Measurements from ENCODE around the gene TP73.
A peak's percentile ranks its signal among the peaks of the same experiment; 100 is the strongest.

The TP73 gene

GRCh38 chr1:3651930-3652547 lies at the start of gene TP73:
TSS of gene TP73 (plus strand) at chr1:3652516. CDS start at chr1:3682366, 29,850 bp downstream.
- in situ Hi-C loops (cut with MboI; ENCODE audit: low sequenced_read_pairs, unreplicated experiment): no loop called here
- TF ChIP-seq, protein P1, sequence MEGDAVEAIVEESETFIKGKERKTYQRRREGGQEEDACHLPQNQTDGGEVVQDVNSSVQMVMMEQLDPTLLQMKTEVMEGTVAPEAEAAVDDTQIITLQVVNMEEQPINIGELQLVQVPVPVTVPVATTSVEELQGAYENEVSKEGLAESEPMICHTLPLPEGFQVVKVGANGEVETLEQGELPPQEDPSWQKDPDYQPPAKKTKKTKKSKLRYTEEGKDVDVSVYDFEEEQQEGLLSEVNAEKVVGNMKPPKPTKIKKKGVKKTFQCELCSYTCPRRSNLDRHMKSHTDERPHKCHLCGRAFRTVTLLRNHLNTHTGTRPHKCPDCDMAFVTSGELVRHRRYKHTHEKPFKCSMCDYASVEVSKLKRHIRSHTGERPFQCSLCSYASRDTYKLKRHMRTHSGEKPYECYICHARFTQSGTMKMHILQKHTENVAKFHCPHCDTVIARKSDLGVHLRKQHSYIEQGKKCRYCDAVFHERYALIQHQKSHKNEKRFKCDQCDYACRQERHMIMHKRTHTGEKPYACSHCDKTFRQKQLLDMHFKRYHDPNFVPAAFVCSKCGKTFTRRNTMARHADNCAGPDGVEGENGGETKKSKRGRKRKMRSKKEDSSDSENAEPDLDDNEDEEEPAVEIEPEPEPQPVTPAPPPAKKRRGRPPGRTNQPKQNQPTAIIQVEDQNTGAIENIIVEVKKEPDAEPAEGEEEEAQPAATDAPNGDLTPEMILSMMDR (IDR thresholded peaks at IDR 0.05; ENCODE audit: borderline replicate concordance, control extremely low read depth, extremely low read depth, insufficient read depth, missing control alignments): no peak
- peak; percentile 84 for DNase-seq (ENCODE audit: low spot score)

- DNase-seq (ENCODE audit: low spot score): no peak
- TF ChIP-seq, protein P1 (IDR thresholded peaks at IDR 0.05; ENCODE audit: borderline replicate concordance, control extremely low read depth, extremely low read depth, insufficient read depth, missing control alignments): no peak
- in situ Hi-C loops (cut with MboI; ENCODE audit: low sequenced_read_pairs, unreplicated experiment): no loop called here
These were observed 49.2 kb upstream of the TP73 start for GRCh38 chr1:3603156-3603555.

GRCh38 chr1:3603571-3604467 lies 48.5 kb upstream of the TP73 start:
- in situ Hi-C loops (cut with MboI; ENCODE audit: low sequenced_read_pairs, unreplicated experiment): no loop called here
- no peak for DNase-seq (ENCODE audit: low spot score)
- TF ChIP-seq, protein P1 (IDR thresholded peaks at IDR 0.05; ENCODE audit: borderline replicate concordance, control extremely low read depth, extremely low read depth, insufficient read depth, missing control alignments): no peak

DNA sequence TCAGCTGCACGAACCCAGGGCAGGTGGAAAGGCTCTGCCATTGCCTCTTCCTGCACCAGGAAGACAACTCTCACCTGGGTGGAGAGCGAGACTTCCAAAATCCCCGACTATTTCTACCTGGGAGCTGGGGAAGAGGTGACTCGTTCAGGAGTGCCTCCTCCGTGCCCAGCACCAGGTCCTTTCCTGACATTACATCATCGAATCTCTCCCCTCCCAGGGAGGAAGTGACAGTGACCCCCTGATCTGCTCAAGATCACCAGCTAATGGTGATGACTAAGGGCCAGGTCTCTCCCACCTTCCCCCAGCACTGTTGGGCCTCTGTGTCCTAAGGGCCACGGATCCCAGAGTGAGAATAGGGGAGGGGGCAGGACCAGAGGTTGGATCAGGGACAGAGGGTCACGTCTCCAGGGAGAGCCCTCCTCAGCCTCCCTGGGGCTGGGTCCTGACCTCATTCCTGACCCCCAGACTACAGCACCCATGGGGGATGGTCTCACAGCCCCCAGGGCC lies 47.8 kb upstream of the TP73 start:
- no peak for DNase-seq (ENCODE audit: low spot score)
- in situ Hi-C loops (cut with MboI; ENCODE audit: low sequenced_read_pairs, unreplicated experiment): no loop called here
- TF ChIP-seq, protein P1 (IDR thresholded peaks at IDR 0.05; ENCODE audit: borderline replicate concordance, control extremely low read depth, extremely low read depth, insufficient read depth, missing control alignments): no peak

GRCh38 chr1:3604997-3605823 lies 47.1 kb upstream of the TP73 start:
- in situ Hi-C loops (cut with MboI; ENCODE audit: low sequenced_read_pairs, unreplicated experiment): no loop called here
- TF ChIP-seq, protein P1 (IDR thresholded peaks at IDR 0.05; ENCODE audit: borderline replicate concordance, control extremely low read depth, extremely low read depth, insufficient read depth, missing control alignments): no peak
- DNase-seq (ENCODE audit: low spot score): no peak

Measured in GM13976 (cell line).